Mesothelial cell of epicardium (in vitro differentiated cells): Measurements from ENCODE around the gene PTPRT. TPM values are rescaled to one million over a fixed set of nuclear protein-coding genes. Genes with fewer than 3 reads are reported as not detected.

ENCODE experiments used
- DNase-seq, 2 experiments: peaks; one replicate each; pipeline ENCODE4 v3.0.0; 2021; ENCODE audit warnings: low spot score in 2 of 2; ENCODE audit not compliant: unreplicated experiment in 2 of 2
- H3K27ac Mint-ChIP-seq: 2 replicates; pipeline ENCODE4 v1.8.0; 2021; ENCODE audit warnings: mixed read lengths
- H3K27me3 Mint-ChIP-seq: 2 replicates; pipeline ENCODE4 v1.8.0; 2021; ENCODE audit warnings: low read depth, mixed read lengths
- H3K36me3 Mint-ChIP-seq: 2 replicates; pipeline ENCODE4 v1.8.0; 2021; ENCODE audit warnings: mixed read lengths
- H3K4me1 Mint-ChIP-seq: 2 replicates; pipeline ENCODE4 v1.8.0; 2021; ENCODE audit warnings: mixed read lengths
- H3K4me3 Mint-ChIP-seq: 2 replicates; pipeline ENCODE4 v1.8.0; 2021; ENCODE audit warnings: mild to moderate bottlenecking, moderate library complexity, mixed read lengths
- H3K9me3 Mint-ChIP-seq: 2 replicates; pipeline ENCODE4 v1.8.0; 2021; ENCODE audit warnings: mixed read lengths
- total RNA-seq: library from RNA; stranded (reverse); gene quantifications from 3 replicates; pipeline ENCODE4 v1.2.1, GENCODE V29; 2021
- TF ChIP-seq, protein P1 (sequence below): fragments of 200-600 bp; sonication (generic); IDR thresholded peaks from one replicate; pipeline ENCODE4 v1.5.0; 2021; ENCODE audit warnings: antibody characterized with exemption; ENCODE audit not compliant: unreplicated experiment

Gene PTPRT
- total RNA-seq, 1 donor from 2014 or later = 0.80 TPM

DNA sequence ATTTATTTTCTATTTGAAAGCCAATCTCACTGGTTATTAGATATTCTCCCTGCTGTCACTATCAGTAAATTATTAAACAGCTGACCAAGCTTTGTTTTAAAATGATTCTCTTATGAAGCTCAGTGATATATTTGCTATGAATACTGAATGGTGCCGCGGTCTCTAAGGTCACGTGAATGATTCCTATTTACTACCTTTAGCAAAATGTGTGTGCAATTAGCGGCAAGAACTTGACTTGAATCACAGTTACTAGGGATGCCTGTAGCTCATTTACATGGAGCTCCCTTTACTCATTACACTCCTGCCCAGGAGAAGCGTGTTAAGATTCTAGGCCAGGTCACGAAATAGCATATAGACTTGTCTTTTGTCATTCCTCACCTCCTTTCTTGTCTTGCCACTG lies 12.4 kb upstream of the PTPRT start:
- TF ChIP-seq, protein P1, sequence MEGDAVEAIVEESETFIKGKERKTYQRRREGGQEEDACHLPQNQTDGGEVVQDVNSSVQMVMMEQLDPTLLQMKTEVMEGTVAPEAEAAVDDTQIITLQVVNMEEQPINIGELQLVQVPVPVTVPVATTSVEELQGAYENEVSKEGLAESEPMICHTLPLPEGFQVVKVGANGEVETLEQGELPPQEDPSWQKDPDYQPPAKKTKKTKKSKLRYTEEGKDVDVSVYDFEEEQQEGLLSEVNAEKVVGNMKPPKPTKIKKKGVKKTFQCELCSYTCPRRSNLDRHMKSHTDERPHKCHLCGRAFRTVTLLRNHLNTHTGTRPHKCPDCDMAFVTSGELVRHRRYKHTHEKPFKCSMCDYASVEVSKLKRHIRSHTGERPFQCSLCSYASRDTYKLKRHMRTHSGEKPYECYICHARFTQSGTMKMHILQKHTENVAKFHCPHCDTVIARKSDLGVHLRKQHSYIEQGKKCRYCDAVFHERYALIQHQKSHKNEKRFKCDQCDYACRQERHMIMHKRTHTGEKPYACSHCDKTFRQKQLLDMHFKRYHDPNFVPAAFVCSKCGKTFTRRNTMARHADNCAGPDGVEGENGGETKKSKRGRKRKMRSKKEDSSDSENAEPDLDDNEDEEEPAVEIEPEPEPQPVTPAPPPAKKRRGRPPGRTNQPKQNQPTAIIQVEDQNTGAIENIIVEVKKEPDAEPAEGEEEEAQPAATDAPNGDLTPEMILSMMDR = no peak
- Mint-ChIP-seq H3K4me1 (no peaks in the 10 kb centered on the region), H3K9me3 (peaks cover 4% of the 10 kb centered on the region), H3K36me3 (no peaks in the 10 kb centered on the region), H3K27me3 (peaks cover 15% of the 10 kb centered on the region), H3K4me3 (no peak overlapping the region), H3K27ac (no peak overlapping the region)
- DNase-seq = no peak

- Mint-ChIP-seq H3K27me3 (peaks cover 39% of the 10 kb centered on the region), H3K4me3 (no peak overlapping the region), H3K9me3 (no peaks in the 10 kb centered on the region), H3K4me1 (no peaks in the 10 kb centered on the region), H3K27ac (no peak overlapping the region), H3K36me3 (no peaks in the 10 kb centered on the region)
- TF ChIP-seq, protein P1 = no peak
- no peak for DNase-seq
Observed at GRCh38 chr20:43198607-43199006, 8.9 kb upstream of the PTPRT start.

DNA sequence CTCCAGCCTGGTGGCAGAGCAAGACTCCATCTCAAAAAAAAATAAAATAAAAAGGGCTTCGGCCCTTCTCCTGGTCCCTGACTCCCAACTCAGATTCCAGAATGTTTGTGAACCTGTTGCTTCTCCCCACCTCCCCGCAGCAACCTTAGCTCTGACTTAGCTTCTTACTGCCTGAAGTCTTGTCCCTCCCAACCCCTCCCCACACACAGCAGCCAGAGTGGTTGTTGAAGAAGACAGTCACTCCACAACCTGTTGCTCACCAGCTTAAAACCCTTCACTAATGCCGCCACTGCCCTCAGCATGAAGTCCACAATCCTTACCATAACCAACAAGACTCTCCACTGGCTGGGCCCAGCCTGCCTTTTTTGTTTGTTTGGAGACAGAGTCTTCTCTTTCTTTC lies 6.5 kb upstream of the PTPRT start:
- DNase-seq = no peak
- Mint-ChIP-seq H3K36me3 (no peaks in the 10 kb centered on the region), H3K4me3 (no peak overlapping the region), H3K27me3 (peaks cover 55% of the 10 kb centered on the region), H3K9me3 (no peaks in the 10 kb centered on the region), H3K27ac (no peak overlapping the region), H3K4me1 (no peaks in the 10 kb centered on the region)
- TF ChIP-seq, protein P1 = no peak

DNA sequence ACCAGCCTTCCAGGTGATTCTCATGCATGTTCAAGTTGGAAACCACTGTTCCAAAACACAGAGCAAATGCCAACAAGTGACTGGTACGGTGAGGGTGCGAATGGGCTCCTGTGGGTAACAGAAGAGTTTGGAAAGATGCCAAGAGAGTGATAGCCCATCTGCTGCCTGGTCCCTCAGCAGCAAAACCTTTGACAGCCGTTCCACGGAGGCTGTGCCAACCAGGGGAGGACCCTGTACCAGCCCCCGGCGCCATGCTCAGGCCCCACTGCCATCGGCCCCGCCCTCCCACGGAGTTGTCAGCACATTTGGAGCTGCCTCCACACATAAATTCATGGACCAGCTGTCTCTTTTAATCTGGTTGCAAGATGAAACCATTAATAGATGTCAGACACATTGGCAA lies 4.4 kb upstream of the PTPRT start:
- Mint-ChIP-seq H3K9me3 (no peaks in the 10 kb centered on the region), H3K27me3 (peaks cover 68% of the 10 kb centered on the region), H3K27ac (no peak overlapping the region), H3K36me3 (no peaks in the 10 kb centered on the region), H3K4me3 (no peak overlapping the region), H3K4me1 (peaks cover 2% of the 10 kb centered on the region)
- DNase-seq = no peak
- TF ChIP-seq, protein P1 = no peak

- H3K4me1 Mint-ChIP-seq = peaks cover 2% of the 10 kb centered on the region
- H3K36me3 Mint-ChIP-seq = no peaks in the 10 kb centered on the region
- DNase-seq = no peak
- no peak overlapping the region for H3K27ac Mint-ChIP-seq
- H3K27me3 Mint-ChIP-seq = peaks cover 74% of the 10 kb centered on the region
- no peak overlapping the region for H3K4me3 Mint-ChIP-seq
- TF ChIP-seq, protein P1 = no peak
- no peaks in the 10 kb centered on the region for H3K9me3 Mint-ChIP-seq
Observed at GRCh38 chr20:43193443-43193842, 3.7 kb upstream of the PTPRT start.
